Raji (cell line): Measurements from ENCODE around the gene ITGB1.

Experiments used
- POLR2A ChIP-seq: IDR thresholded peaks from 2 replicates; pipeline ENCODE4 v1.6.1; 2011; ENCODE audit warnings: low read depth, low read length, control low read depth; ENCODE audit not compliant: insufficient read depth

Gene ITGB1

DNA sequence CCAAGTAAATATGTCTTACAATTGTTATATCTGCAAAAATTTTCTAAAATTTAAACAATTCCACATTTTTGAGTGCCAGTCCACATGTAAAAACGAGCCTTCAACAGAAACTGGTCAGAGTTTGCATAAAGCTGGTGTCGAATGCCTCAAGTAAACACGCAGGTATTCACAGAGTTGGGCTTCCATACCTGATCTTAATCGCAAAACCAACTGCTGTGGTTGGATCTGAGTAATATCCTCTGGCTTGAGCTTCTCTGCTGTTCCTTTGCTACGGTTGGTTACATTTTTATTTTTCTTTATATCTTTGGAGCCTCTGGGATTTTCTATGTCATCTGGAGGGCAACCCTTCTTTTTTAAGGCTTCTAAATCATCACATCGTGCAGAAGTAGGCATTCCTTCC lies 28.4 kb downstream of the ITGB1 start:
- no peak for TF ChIP-seq POLR2A

DNA sequence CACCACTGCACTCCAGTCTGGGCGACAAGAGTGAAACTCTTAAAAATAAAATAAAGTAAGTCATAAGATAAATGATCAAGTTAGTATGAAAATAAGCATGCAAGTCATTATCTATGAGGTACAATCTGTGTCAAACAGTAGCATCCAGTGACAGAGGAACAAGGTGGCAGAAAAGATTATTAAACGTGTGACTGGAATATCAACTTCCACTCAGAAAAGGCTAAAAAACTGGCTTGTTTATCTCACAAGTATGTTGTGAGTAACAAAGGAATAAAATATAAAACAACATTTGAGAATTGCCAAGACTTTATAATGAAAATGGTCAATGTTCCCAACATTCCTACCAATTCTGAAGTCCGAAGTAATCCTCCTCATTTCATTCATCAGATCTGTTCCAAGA lies 30.3 kb downstream of the ITGB1 start:
- TF ChIP-seq POLR2A: no peak

DNA sequence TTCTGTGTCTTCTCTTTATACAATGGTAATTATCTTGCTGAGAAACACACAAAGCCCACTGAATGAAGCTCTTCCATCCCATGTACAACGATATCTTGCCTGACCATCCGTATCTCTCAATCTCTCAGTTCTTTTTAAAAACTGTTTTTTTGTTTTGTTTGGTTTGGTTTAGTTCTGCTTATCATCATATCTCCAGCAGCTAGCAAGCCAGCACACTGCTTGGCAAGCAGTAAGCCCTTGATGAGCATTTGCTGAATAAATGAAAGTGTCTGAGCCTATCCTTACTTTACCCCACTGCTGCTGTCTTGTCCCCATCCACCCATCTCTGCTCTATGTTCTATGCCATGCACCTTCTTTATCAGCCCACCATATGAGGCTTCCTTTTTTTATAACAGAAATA lies 34.2 kb downstream of the ITGB1 start:
- no peak for TF ChIP-seq POLR2A

DNA sequence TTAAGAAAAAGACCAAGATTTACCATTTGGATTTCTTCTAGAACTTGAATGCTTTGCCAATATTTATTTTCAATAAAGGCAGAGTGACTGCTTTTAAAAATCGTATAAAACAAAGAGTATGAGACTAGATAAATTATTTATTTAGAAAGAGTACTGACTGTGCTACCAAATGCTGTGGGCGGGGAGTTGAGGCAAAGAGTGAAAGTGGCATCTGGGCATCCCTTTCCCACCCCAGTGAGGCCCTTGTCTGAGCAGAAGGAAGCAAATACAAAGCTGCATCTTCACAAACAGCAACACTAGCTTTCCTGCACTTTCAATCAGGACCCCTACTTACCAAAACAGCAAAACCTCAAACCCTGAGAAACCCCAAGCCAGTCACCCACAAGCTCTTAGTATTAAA lies 34.9 kb downstream of the ITGB1 start:
- TF ChIP-seq POLR2A: no peak

DNA sequence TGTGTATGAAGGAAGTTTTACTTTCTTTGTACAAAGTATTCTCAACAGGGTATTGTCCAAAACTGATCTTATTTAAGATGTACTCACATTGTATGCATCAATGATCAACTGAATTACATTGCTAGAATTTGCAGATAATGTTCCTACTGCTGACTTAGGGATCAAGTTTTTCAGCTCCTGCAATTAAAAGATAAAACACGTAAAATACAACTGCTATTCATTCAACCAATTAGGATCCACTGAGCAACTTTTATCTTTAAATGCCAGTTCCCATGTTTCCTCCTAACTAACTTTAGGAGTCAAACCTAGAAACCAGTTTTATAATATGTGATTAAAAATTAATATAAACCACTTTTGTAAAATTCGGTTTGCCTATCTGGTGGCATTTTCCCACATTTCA lies 35.9 kb downstream of the ITGB1 start:
- TF ChIP-seq POLR2A: no peak

DNA sequence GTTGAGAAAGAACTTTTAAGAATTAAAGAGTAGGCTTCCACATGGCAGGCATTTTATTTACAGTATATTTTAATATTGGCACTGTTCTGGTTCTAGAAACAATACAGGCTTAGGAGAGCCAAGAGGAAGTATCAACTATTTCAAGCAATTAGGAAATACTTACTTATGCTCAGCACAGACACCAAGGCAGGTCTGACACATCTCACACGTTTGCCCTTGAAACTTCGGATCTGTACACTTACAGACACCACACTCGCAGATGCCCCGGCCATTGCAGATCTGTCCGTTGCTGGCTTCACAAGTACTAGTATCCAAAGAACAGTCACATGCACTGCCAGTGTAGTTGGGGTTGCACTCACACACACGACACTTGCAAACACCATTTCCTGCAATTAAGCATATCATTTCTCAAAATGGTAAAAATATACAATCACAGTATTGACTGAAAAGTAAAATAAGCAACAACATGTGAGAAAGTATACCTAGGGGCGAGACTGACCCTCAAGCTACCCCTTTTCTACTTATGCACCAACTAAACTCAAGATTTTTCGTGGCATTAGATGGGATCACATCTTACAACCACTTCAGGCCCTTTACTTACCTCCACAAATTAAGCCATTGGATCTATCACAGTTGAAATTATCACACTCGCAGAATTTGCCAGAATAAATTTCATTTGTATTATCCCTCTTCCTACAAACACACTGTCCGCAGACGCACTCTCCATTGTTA lies 46.6 kb downstream of the ITGB1 start:
- TF ChIP-seq POLR2A: no peak

DNA sequence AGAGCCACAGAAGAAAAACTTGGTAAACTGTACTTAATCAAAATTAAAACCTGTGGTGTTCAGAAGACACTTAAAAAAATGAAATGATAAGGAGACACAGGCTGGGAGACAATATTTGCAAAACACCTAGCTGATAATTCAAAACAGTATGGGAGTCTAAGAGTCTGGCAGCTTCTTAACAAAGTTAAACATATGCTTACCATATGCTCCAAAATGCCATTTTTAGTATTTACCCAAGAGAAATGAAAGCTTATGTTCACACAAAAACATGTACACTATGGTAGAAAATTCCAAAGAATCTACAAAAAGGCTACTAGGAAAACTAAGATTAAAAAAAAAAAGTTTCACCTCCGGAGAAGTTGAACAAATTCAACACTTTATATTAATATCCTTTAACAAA lies 48.6 kb downstream of the ITGB1 start:
- TF ChIP-seq POLR2A: no peak

DNA sequence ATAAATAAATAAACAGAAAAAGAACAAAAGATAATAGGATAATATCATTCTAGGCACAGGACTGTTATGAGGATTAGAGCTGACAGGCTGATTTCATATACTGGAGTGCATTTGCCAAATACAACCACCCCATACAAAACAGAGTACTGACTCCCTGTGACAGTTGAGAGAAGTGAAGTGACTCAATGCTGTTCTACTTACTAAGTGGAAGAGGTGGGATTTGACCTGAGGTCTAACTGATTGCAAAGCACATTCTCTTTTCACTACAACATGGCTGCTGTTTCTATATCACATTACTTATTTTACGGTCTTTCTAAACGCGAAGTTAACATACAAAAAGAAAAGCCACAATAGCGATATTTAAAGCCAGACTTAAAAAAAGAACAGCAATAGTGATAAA lies 51.4 kb downstream of the ITGB1 start:
- TF ChIP-seq POLR2A: no peak

DNA sequence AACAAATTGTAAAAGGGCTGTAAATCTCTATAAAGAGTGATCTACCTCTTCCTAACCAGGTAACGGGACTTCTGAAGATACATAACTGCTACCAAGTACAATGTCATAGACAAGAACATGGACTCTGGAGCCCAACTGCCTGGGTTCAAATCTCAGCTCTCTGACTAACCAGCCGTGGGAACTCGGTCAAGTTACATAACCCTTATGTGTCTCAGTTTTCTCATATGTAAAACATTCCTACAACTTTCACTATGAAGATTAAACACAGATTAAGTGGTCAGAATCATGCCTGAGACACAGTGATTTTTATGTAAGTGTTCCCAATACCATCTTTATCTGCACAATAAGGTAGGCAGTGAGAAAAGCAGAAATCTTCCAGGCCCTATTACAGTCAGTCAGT lies 52.6 kb downstream of the ITGB1 start:
- no peak for TF ChIP-seq POLR2A

DNA sequence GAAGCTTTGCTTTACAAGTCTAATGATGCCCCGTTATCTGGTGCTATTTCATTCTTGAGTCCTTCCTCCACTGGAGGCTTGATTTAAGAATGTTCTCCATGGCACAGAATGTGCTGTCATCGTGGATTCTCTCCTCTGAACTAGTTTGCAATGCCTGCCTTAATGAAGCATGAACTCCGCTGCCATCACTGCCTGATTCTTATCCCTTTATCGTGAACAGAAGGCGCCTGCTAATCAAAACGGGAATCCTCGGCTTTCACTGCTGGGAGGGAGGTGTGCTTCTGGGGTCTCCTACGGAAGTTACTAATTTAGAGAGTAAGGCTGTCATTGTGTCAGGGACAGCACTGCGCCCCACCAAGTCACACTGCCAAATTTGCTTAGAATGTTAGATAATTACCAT lies 56.2 kb downstream of the ITGB1 start:
- TF ChIP-seq POLR2A: no peak

DNA sequence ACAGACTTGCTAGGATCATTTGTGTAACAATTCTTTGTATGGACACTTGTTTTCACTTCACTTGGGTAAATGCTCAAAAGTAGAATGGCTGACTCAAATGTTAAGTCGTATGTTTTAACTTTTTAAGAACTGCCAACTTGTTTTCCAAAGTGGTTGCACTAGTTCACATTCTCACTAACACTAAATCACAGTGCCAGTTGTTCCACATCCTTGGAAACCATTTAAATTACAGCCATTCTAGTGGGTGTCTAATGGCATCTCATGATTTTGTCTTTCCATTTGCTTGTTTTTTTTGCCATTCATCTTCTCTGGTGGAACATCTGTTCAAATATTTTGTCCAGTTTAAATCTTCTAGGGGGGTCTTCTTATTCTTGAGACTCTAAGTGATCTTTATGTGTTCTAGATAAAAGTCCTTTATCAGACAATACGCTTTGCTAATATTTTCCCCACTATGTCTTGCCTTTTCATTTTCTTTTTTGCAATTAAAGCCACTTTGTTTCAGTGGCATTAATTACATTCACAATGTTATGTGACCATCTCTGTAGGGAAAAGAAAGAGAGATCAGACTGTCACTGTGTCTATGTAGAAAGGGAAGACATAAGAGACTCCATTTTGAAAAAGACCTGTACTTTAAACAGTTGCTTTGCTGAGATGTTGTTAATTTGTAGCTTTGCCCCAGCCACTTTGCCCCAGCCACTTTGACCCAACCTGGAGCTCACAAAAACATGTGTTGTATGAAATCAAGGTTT lies 63.9 kb downstream of the ITGB1 start:
- no peak for TF ChIP-seq POLR2A

DNA sequence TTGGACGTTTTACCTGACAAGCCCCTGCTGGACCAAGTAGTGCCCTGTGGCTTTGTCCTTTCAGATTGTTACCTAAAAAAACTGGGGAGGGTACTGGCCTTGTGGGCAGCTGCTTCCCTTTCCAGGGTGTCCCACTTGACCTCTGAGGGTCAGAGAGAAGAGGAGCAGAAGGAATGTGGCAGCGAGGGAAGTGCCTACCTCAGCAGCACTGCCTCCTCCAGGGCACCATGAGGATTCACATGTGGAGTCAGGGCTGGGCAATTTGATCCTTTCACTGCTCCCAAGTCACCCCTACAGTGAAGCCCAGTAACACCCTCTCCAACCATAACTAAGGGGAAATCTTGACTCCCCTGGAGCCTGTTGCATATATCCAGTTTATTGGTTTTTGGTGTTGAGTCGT lies 64.6 kb downstream of the ITGB1 start:
- no peak for TF ChIP-seq POLR2A

DNA sequence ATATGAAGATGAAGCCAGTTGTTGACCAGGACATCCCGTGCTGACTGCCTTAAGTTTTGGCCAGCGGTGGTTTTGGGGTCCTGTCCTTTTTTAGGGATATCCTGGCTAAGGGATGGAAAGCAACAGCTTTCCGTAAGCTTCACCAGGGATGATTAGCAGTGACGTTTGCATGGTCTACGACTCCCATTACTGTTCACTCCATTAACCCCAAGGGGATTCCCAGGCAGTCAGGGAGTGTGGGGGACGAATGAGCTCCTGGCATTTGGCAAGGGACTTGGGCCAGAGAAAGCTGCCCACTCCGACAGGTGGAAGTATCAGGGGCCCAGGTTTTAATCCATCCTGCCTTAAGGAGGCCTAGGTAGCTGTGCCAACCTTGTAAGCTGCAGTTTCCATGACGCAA lies 66.8 kb downstream of the ITGB1 start:
- TF ChIP-seq POLR2A: no peak

DNA sequence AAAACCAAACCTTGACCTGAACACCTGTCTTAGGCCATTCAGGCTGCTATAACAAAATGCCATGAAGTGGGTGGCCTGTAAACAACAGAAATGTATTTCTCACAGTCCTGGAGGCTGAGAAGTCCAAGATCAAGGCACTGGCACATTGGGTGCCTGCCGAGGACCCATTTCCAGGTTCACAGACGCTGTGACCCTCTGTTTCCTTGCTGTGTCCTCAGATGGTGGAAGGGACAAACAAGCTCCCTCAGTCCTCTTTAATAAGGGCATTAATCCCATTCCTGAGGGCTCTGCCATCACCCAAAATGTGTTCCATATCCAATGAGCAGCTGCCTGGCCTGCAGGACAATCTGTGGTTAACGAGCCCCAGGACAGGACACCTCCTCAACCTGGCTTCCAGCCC lies 67.6 kb downstream of the ITGB1 start:
- TF ChIP-seq POLR2A: no peak

DNA sequence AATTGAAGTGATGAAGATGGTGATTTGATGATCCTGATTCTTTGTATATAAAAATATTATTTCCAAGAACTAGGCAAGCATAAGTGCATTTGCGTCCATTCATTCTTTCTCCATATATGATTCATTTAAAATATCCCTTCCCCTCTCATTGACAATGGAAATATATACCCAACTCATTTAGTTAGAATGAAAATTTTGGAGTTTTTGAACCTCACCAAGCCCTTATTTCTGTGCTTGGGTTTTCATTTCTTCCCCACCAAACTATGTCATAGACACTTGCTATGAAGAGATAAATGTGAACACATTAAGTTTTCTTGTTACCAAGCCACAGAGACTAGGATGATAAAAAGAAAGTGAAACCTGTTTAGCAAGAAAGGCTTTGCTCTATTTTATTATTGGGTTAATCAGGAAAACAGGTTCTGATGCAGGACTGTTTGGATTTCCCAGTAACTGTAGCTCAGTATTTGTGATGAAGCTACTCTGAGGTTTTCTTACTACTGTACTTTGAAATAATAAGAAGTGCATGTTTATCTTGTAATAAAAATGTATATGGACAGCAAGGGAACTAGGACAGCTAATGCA lies 68.3 kb downstream of the ITGB1 start:
- TF ChIP-seq POLR2A: no peak

DNA sequence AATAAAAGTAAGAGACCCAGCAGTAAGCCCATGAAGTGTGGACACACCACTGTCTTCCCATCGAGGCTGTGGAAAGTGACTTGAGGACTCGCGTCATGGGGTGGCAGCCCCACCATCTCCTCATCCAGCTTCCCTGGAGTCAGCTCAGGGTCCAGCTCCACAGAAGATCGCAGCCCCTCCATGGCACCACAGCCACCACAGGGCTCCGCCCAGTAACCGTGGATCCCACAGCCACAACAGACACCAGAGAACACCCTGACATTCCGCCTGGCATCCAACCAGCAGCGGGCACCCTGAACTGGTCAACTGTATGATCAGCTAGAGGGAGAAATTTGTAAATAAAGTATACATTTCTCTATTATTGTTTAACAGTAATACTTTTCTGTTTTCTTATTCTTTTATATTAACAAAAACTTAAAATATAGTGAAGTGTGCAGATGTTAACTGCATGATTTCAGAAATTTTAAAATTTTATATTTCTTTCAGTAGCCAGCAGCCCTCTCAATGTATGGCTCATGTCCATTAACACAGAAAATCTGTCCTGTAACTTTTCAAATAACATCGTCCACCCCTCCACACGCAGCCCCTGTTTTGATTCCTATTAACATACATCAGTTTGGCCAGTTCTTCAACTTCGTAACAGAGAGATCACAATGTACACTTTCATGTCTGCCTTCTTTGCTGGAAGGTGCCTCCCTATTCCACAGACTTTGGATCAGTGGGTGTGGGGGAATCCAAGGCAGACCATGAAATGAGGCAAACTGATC lies 69.7 kb downstream of the ITGB1 start:
- TF ChIP-seq POLR2A: no peak

DNA sequence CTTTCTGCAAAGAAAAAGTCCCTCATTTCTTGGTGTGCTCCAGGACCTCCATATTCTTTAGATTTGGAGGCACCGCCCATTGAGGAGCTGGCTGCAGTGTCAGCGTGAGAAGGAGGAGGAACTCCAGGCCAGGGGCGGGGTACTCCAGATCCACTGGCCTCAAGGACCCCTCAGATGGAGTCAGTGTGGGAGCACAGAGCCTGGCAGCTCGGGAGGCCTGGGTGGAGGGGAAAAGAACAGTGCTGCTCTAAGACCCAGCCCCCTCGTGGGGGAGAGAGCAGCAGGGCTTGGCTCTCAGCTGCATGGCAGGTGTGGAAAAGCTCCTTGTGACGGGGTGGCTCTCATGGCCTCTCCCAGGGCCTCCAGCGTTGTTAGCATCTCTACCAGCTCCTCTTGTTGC lies 70.5 kb downstream of the ITGB1 start:
- no peak for TF ChIP-seq POLR2A
